ENCODE data around the gene RASA4.
"Not testable (repeated sequence)": the region's sequence is repeated elsewhere in the genome, so short reads cannot be mapped to it uniquely, and the experiment has no call there.

Gene RASA4

DNA sequence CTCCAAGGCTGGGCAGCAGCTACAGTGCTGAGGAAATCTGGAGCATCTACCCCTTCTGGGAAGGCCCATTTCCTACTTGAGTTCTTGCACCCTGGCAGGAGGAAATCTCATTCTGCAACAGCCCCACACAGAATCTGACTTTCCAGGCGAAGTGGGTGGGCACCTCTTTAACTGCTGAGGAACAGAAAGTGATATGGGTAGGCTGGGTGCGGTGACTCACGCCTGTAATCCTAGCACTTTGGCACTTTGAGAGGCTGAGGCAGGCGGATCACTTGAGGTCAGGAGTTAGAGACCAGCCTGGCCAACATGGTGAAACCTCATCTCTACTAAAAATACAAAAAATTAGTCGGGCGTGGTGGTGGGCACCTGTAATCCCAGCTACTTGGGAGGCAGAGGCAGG is 41.9 kb downstream of the RASA4 start:
- not testable (repeated sequence) for H3K4me1 ChIP-seq (ENCODE audit: insufficient read depth, low read length); H3K4me3 ChIP-seq (ENCODE audit: low read length); H3K36me3 ChIP-seq (ENCODE audit: insufficient read depth, low read length); H3K9ac ChIP-seq (ENCODE audit: low read depth, low read length); H3K27me3 ChIP-seq (ENCODE audit: insufficient read depth, low read length); H3K27ac ChIP-seq (ENCODE audit: low read depth, low read length); H3K9me3 ChIP-seq (ENCODE audit: insufficient read depth, low read depth, low read length)
- no CpG with 5 or more reads among the region's 6 CpGs for WGBS

GRCh38 chr7:102572261-102573239 is 44.0 kb downstream of the RASA4 start, which contains the start of gene POLR2J3:
TSS of gene POLR2J3 (minus strand) at chr7:102572583. CDS start at chr7:102572521, 62 bp downstream.
- not testable (repeated sequence) for H3K9me3 ChIP-seq (ENCODE audit: insufficient read depth, low read depth, low read length); H3K27me3 ChIP-seq (ENCODE audit: insufficient read depth, low read length); H3K36me3 ChIP-seq (ENCODE audit: insufficient read depth, low read length); H3K4me1 ChIP-seq (ENCODE audit: insufficient read depth, low read length); H3K27ac ChIP-seq (ENCODE audit: low read depth, low read length)
- WGBS: under 1% methylated on average over 38 of the region's 64 CpGs
- H3K4me3 ChIP-seq (ENCODE audit: low read length): peak within 1 kb of the TSS; percentile 75
- peak within 1 kb of the TSS; percentile 82 for H3K9ac ChIP-seq (ENCODE audit: low read depth, low read length)

DNA sequence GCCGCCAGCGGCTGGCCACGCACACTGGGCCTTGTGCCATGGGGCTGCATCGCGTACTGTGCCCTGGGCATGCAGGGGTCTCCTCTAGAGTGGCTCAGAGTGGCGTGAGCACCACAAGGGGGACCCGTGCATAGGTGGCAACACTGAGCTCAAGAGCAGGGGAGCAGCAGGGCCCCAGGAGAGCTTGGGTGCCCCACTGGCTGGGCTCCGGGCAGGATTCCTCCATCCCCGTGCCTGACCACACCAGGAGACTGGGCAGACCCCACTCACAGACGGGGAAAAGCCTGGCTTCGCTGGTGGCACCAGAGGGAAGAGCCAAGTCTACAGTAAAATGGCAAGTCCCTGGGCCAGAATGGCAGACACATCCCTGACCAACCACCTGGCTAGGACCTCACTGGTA is 47.9 kb downstream of the RASA4 start:
- H3K9ac ChIP-seq (ENCODE audit: low read depth, low read length); H3K4me3 ChIP-seq (ENCODE audit: low read length); H3K9me3 ChIP-seq (ENCODE audit: insufficient read depth, low read depth, low read length); H3K36me3 ChIP-seq (ENCODE audit: insufficient read depth, low read length); H3K27ac ChIP-seq (ENCODE audit: low read depth, low read length); H3K27me3 ChIP-seq (ENCODE audit: insufficient read depth, low read length); H3K4me1 ChIP-seq (ENCODE audit: insufficient read depth, low read length): not testable (repeated sequence)
- WGBS: 100% methylated on average over 2 of the region's 11 CpGs

- not testable (repeated sequence) for H3K4me3 ChIP-seq (ENCODE audit: low read length); H3K36me3 ChIP-seq (ENCODE audit: insufficient read depth, low read length); H3K4me1 ChIP-seq (ENCODE audit: insufficient read depth, low read length); H3K9ac ChIP-seq (ENCODE audit: low read depth, low read length); H3K27ac ChIP-seq (ENCODE audit: low read depth, low read length); H3K27me3 ChIP-seq (ENCODE audit: insufficient read depth, low read length); H3K9me3 ChIP-seq (ENCODE audit: insufficient read depth, low read depth, low read length)
- WGBS: no CpG with 5 or more reads among the region's 6 CpGs
These were observed 65.6 kb downstream of the RASA4 start, which contains the start of gene SPDYE2 for GRCh38 chr7:102550808-102551422. TSS of gene SPDYE2 (plus strand) at chr7:102551226. CDS start at chr7:102553256, 2,030 bp downstream.

DNA sequence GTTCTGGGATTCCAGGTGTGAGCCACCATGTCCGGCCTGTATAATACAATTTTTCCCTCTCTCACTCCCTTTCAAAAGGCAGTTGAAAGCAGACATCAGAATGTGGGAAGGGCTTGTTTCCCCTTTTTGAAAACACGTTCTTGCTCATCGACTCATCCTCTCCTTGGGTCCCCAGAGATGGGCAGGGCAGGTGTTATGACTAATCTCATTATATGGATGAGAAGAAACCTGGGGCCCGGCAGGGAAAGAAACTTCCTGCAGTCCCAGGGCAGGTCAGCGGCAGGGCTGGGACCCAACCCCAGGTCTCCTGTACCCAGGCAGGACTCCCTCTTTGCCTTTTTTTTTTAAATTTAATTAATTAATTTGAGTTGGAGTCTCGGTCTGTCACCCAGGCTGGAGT is 70.2 kb downstream of the RASA4 start:
- not testable (repeated sequence) for H3K36me3 ChIP-seq (ENCODE audit: insufficient read depth, low read length); H3K4me1 ChIP-seq (ENCODE audit: insufficient read depth, low read length)
- no CpG with 5 or more reads among the region's 6 CpGs for WGBS

DNA sequence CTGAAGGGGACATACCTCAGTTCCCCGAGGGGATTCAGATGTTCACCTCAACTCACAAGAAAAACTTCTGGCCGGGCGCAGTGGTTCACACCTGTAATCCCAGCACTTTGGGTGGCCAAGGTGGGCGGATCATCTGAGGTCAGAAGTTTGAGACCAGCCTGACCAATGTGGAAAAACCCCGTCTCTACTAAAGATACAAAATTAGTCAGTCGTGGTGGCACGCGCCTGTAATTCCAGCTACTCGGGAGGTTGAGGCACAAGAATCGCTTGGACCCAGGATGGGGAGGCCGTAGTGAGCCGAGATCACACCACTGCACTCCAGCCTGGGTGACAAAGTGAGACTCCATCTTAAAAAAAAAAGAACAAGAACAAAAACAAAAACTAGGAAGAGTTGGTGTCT is 71.3 kb downstream of the RASA4 start:
- H3K27ac ChIP-seq (ENCODE audit: low read depth, low read length); H3K27me3 ChIP-seq (ENCODE audit: insufficient read depth, low read length); H3K9ac ChIP-seq (ENCODE audit: low read depth, low read length); H3K9me3 ChIP-seq (ENCODE audit: insufficient read depth, low read depth, low read length); H3K36me3 ChIP-seq (ENCODE audit: insufficient read depth, low read length); H3K4me1 ChIP-seq (ENCODE audit: insufficient read depth, low read length); H3K4me3 ChIP-seq (ENCODE audit: low read length): not testable (repeated sequence)
- WGBS: 98% methylated on average over 5 of the region's 12 CpGs

More for the DNA sequence above, 70.2 kb downstream of the RASA4 start:
- not testable (repeated sequence) for H3K27ac ChIP-seq (ENCODE audit: low read depth, low read length); H3K4me3 ChIP-seq (ENCODE audit: low read length); H3K9me3 ChIP-seq (ENCODE audit: insufficient read depth, low read depth, low read length); H3K27me3 ChIP-seq (ENCODE audit: insufficient read depth, low read length); H3K9ac ChIP-seq (ENCODE audit: low read depth, low read length)

GRCh38 chr7:102544372-102544771 is 72.2 kb downstream of the RASA4 start:
- H3K4me3 ChIP-seq (ENCODE audit: low read length); H3K4me1 ChIP-seq (ENCODE audit: insufficient read depth, low read length); H3K36me3 ChIP-seq (ENCODE audit: insufficient read depth, low read length); H3K9me3 ChIP-seq (ENCODE audit: insufficient read depth, low read depth, low read length); H3K9ac ChIP-seq (ENCODE audit: low read depth, low read length); H3K27ac ChIP-seq (ENCODE audit: low read depth, low read length); H3K27me3 ChIP-seq (ENCODE audit: insufficient read depth, low read length): not testable (repeated sequence)
- WGBS: no CpG with 5 or more reads among the region's 1 CpG

GRCh38 chr7:102543596-102543995 is 73.0 kb downstream of the RASA4 start, which contains the start of gene UPK3BL2:
TSS of gene UPK3BL2 (minus strand) at chr7:102543696. CDS start at chr7:102543636, 60 bp downstream.
- no CpG with 5 or more reads among the region's 8 CpGs for WGBS
- H3K4me1 ChIP-seq (ENCODE audit: insufficient read depth, low read length); H3K27me3 ChIP-seq (ENCODE audit: insufficient read depth, low read length); H3K4me3 ChIP-seq (ENCODE audit: low read length); H3K36me3 ChIP-seq (ENCODE audit: insufficient read depth, low read length); H3K9me3 ChIP-seq (ENCODE audit: insufficient read depth, low read depth, low read length); H3K27ac ChIP-seq (ENCODE audit: low read depth, low read length); H3K9ac ChIP-seq (ENCODE audit: low read depth, low read length): not testable (repeated sequence)

DNA sequence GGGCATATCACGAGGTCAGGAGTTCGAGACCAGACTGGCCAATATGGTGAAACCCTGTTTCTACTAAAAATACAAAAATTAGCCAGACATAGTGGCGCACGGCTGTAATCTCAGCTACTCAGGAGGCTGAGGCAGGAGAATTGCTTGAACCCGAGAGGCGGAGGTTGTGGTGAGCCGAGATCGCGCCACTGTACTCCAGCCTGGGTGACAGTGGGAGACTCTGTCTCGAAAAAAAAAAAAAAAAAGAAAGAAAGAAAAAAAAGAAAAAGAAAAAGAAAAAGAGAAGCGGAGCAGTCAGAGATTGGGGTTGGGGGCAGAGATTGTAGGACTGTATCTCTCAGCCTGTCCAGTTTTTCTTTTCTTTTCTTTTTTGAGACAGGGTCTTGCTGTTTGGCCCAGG is 73.8 kb downstream of the RASA4 start:
- 97% methylated on average over 6 of the region's 11 CpGs for WGBS
- H3K9me3 ChIP-seq (ENCODE audit: insufficient read depth, low read depth, low read length); H3K4me1 ChIP-seq (ENCODE audit: insufficient read depth, low read length): not testable (repeated sequence)

GRCh38 chr7:102542083-102542482 is 74.5 kb downstream of the RASA4 start:
- not testable (repeated sequence) for H3K27me3 ChIP-seq (ENCODE audit: insufficient read depth, low read length); H3K9ac ChIP-seq (ENCODE audit: low read depth, low read length); H3K36me3 ChIP-seq (ENCODE audit: insufficient read depth, low read length); H3K27ac ChIP-seq (ENCODE audit: low read depth, low read length); H3K9me3 ChIP-seq (ENCODE audit: insufficient read depth, low read depth, low read length); H3K4me1 ChIP-seq (ENCODE audit: insufficient read depth, low read length); H3K4me3 ChIP-seq (ENCODE audit: low read length)
- WGBS: no CpG with 5 or more reads among the region's 8 CpGs

More for the DNA sequence above, 73.8 kb downstream of the RASA4 start:
- not testable (repeated sequence) for H3K36me3 ChIP-seq (ENCODE audit: insufficient read depth, low read length); H3K27me3 ChIP-seq (ENCODE audit: insufficient read depth, low read length); H3K27ac ChIP-seq (ENCODE audit: low read depth, low read length); H3K4me3 ChIP-seq (ENCODE audit: low read length); H3K9ac ChIP-seq (ENCODE audit: low read depth, low read length)

GRCh38 chr7:102540604-102541003 is 76.0 kb downstream of the RASA4 start:
- not testable (repeated sequence) for H3K9ac ChIP-seq (ENCODE audit: low read depth, low read length); H3K4me1 ChIP-seq (ENCODE audit: insufficient read depth, low read length); H3K36me3 ChIP-seq (ENCODE audit: insufficient read depth, low read length); H3K27ac ChIP-seq (ENCODE audit: low read depth, low read length); H3K27me3 ChIP-seq (ENCODE audit: insufficient read depth, low read length); H3K4me3 ChIP-seq (ENCODE audit: low read length); H3K9me3 ChIP-seq (ENCODE audit: insufficient read depth, low read depth, low read length)
- WGBS: 91% methylated on average over 4 of the region's 6 CpGs

Measured in HUES64 (cell line).